MM.1S (cell line): ENCODE results near the gene SPSB3.

Source experiments
- DNase-seq: peaks from one replicate; pipeline ENCODE4 v3.0.0-alpha.2; 2015
- H2AFZ ChIP-seq: fragments of 300-600 bp; sonication (generic); 2 replicates; pipeline ENCODE4 v1.6.0; 2016; ENCODE audit warnings: antibody characterized with exemption, low read length
- H3F3A ChIP-seq: fragments of 300-600 bp; sonication (generic); 2 replicates; pipeline ENCODE4 v1.6.1; 2016; ENCODE audit warnings: mild to moderate bottlenecking, antibody characterized with exemption, low read length, moderate library complexity, mixed read lengths; ENCODE audit not compliant: insufficient read depth
- H3K27ac ChIP-seq: fragments of 300-600 bp; sonication (generic); 2 replicates; pipeline ENCODE4 v1.5.1; 2016; ENCODE audit warnings: mild to moderate bottlenecking, low read length
- H3K27me3 ChIP-seq: fragments of 300-600 bp; sonication (generic); replicated peaks from 2 replicates; pipeline ENCODE4 v1.6.0; 2016; ENCODE audit warnings: low read length; ENCODE audit not compliant: insufficient read depth
- H3K36me3 ChIP-seq: fragments of 300-600 bp; sonication (generic); replicated peaks from 2 replicates; pipeline ENCODE4 v1.6.1; 2016; ENCODE audit warnings: mild to moderate bottlenecking, low read length, mixed read lengths; ENCODE audit not compliant: insufficient read depth
- H3K4me1 ChIP-seq: fragments of 300-600 bp; sonication (generic); 2 replicates; pipeline ENCODE4 v1.6.1; 2016; ENCODE audit warnings: low read length, mixed read lengths
- H3K4me2 ChIP-seq: fragments of 300-600 bp; sonication (generic); 2 replicates; pipeline ENCODE4 v1.6.0; 2016; ENCODE audit warnings: low read depth, low read length
- H3K4me3 ChIP-seq: fragments of 300-600 bp; sonication (generic); 2 replicates; pipeline ENCODE4 v1.5.1; 2016; ENCODE audit warnings: low read length, mixed read lengths
- H3K79me2 ChIP-seq: fragments of 300-600 bp; sonication (generic); 2 replicates; pipeline ENCODE4 v1.6.1; 2016; ENCODE audit warnings: mixed run types, low read length, mixed read lengths
- H3K9ac ChIP-seq: fragments of 300-600 bp; sonication (generic); 2 replicates; pipeline ENCODE4 v1.6.1; 2016; ENCODE audit warnings: low read length, mixed read lengths
- H3K9me2 ChIP-seq: fragments of 300-600 bp; sonication (generic); replicated peaks from 2 replicates; pipeline ENCODE4 v1.6.1; 2016; ENCODE audit warnings: mild to moderate bottlenecking, low read length, mixed read lengths; ENCODE audit not compliant: insufficient read depth
- H3K9me3 ChIP-seq: fragments of 300-600 bp; sonication (generic); replicated peaks from 2 replicates; pipeline ENCODE4 v1.6.1; 2016; ENCODE audit warnings: mild to moderate bottlenecking, low read length, mixed read lengths; ENCODE audit not compliant: insufficient read depth
- H4K20me1 ChIP-seq: fragments of 300-600 bp; sonication (generic); 2 replicates; pipeline ENCODE4 v1.6.1; 2016; ENCODE audit warnings: mild to moderate bottlenecking, low read length, moderate library complexity, mixed read lengths; ENCODE audit not compliant: insufficient read depth
- CTCF ChIP-seq: fragments of 300-600 bp; sonication (generic); IDR thresholded peaks from 2 replicates; pipeline ENCODE4 v1.5.1; 2016; ENCODE audit warnings: antibody characterized with exemption, low read length, mixed read lengths
- EZH2 ChIP-seq: fragments of 300-600 bp; sonication (generic); optimal IDR thresholded peaks from 2 replicates; pipeline ENCODE3; 2017; ENCODE audit warnings: low read depth, mild to moderate bottlenecking, antibody characterized with exemption, low read length, mixed read lengths
- EZH2phosphoT487 ChIP-seq: fragments of 300-600 bp; sonication (generic); IDR thresholded peaks from 2 replicates; pipeline ENCODE4 v1.6.1; 2018; ENCODE audit warnings: antibody characterized with exemption, low read length

Gene SPSB3

DNA sequence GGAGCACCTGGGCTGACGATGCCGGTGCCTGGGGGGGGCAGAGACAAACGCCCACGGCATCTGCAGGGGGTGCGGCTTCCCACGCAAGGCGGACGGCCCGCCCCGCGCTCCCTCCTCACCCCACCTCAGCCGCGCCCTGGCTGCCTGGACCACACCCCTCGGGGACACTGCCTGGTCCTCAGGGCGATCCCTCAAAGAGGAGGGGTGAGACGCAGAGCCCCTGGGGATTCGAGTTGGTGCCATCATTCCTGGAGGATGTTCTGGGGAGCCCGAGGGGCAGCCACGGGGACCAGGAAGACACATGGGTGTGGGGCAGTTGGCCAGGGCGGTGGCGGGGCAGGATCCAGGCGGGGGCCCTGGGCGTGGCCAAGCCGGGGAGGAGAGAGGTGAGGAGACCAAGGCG, 7.3 kb upstream of the SPSB3 start:
- H3K79me2 ChIP-seq = peaks cover 31% of the 10 kb centered on the region
- TF ChIP-seq EZH2 = no peak
- no peak for TF ChIP-seq CTCF
- no peak for TF ChIP-seq EZH2phosphoT487
- no peaks in the 10 kb centered on the region for H3K27me3 ChIP-seq
- no peak for DNase-seq
- H2AFZ ChIP-seq = no peak overlapping the region
- H3K9ac ChIP-seq = no peak overlapping the region
- no peaks in the 10 kb centered on the region for H3F3A ChIP-seq
- H3K4me3 ChIP-seq = no peak overlapping the region
- no peak overlapping the region for H3K4me2 ChIP-seq
- H3K27ac ChIP-seq = no peak overlapping the region
- H3K9me3 ChIP-seq = no peaks in the 10 kb centered on the region
- no peaks in the 10 kb centered on the region for H3K36me3 ChIP-seq
- no peaks in the 10 kb centered on the region for H3K9me2 ChIP-seq
- H4K20me1 ChIP-seq = no peaks in the 10 kb centered on the region
- H3K4me1 ChIP-seq = no peaks in the 10 kb centered on the region

DNA sequence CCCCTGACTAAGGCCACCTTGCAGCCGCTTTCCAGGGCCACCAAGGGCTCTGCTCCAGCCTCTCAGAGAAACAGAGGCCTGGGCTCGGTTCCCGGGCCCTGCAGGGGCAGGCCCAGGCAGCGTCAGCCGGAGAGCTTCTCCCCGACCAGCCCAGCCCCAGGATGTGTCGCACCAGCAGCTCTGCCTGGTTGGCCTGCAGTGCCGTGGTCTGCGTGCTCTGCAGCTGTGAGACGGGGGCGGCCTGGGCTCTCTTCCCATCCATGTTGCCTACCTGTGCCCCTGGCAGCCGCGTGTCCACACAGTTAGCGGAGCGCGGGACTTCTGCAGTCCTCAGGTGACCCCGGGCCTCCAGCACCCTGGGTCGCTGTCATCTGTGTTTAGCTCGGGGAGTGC, 6.3 kb upstream of the SPSB3 start:
- Histone ChIP-seq H3K36me3 (no peaks in the 10 kb centered on the region), H2AFZ (no peak overlapping the region), H3K4me3 (no peak overlapping the region), H3K9ac (no peak overlapping the region), H4K20me1 (no peaks in the 10 kb centered on the region), H3K27ac (no peak overlapping the region), H3F3A (no peaks in the 10 kb centered on the region), H3K4me2 (no peak overlapping the region), H3K79me2 (peaks cover 40% of the 10 kb centered on the region), H3K9me3 (no peaks in the 10 kb centered on the region), H3K9me2 (no peaks in the 10 kb centered on the region), H3K27me3 (no peaks in the 10 kb centered on the region), H3K4me1 (no peaks in the 10 kb centered on the region)
- no peak for DNase-seq
- no peak for TF ChIP-seq CTCF
- no peak for TF ChIP-seq EZH2phosphoT487
- no peak for TF ChIP-seq EZH2

DNA sequence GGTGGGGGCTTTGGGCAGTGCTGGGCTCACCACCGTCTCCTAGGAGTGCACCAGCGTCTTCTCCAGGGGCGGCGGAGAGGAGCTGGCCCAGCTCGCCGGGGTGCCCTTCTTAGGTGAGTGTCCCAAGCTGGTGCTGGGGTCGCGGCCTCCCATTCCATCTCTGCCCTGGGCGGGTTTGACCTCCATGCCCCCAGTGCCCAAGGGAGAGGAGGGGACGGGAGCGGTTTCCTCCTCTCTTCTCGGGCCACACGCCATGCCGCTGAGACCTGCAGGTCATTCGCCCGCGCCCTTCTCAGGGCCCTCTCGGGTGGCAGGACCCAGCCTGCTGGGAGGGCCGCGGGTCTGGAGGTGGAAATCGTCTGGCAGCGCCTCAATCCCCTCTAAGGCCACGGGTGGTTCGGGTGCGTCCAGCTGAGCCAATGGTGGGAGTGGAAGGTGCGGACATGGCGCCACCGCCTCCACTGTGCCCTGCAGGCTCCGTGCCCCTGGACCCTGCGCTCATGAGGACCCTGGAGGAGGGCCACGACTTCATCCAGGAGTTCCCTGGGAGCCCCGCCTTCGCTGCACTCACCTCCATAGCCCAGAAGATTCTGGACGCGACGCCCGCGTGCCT, 5.8 kb upstream of the SPSB3 start:
- no peaks in the 10 kb centered on the region for H3F3A ChIP-seq
- no peaks in the 10 kb centered on the region for H3K27me3 ChIP-seq
- no peaks in the 10 kb centered on the region for H3K4me1 ChIP-seq
- TF ChIP-seq CTCF (no peak), EZH2phosphoT487 (no peak), EZH2 (no peak)
- H3K4me3 ChIP-seq = no peak overlapping the region
- no peak overlapping the region for H3K4me2 ChIP-seq
- no peaks in the 10 kb centered on the region for H4K20me1 ChIP-seq
- no peak overlapping the region for H2AFZ ChIP-seq
- no peak overlapping the region for H3K27ac ChIP-seq
- H3K9ac ChIP-seq = no peak overlapping the region
- DNase-seq = no peak
- H3K9me2 ChIP-seq = no peaks in the 10 kb centered on the region
- H3K9me3 ChIP-seq = no peaks in the 10 kb centered on the region
- H3K36me3 ChIP-seq = no peaks in the 10 kb centered on the region
- H3K79me2 ChIP-seq = peaks cover 45% of the 10 kb centered on the region
